ENCODE measurements around the gene PGGHG. TPM values are rescaled to one million over a fixed set of nuclear protein-coding genes. Genes with fewer than 3 reads are reported as not detected.

Gene PGGHG
- total and polyA plus RNA-seq, 8 donors: 3.5 to 44.0 (median 16.2) TPM

GRCh38 chr11:293852-294661, 5.1 kb downstream of the PGGHG start:
- 85 to 91% (median 89%) methylated on average over 9 to 27 of the region's 27 CpGs for WGBS, 5 donors
- H3K4me3 ChIP-seq: no peak overlapping the region
- no peak overlapping the region for H3K27ac ChIP-seq
- peaks cover 0 to 28% (median 25%) of the 10 kb centered on the region in 4 donors for H3K4me1 ChIP-seq
- peaks cover 0 to 42% (median 33%) of the 10 kb centered on the region in 4 donors for H3K36me3 ChIP-seq
- TF ChIP-seq POLR2AphosphoS5 (IDR thresholded peaks at IDR 0.05) (no peak), POLR2A (IDR thresholded peaks at IDR 0.05) (no peak), CTCF (IDR thresholded peaks at IDR 0.05) (no peak)
- intact Hi-C loops (cut with DNase I; ENCODE audit: low total_unique reads): no loop called here
- H3K9me3 ChIP-seq: no peaks in the 10 kb centered on the region
- no peak for DNase-seq
- peaks cover 4 to 30% (median 15%) of the 10 kb centered on the region in 3 donors for H3K27me3 ChIP-seq

- H3K27ac ChIP-seq: no peak overlapping the region
- TF ChIP-seq EP300 (IDR thresholded peaks at IDR 0.05) (no peak), CTCF (IDR thresholded peaks at IDR 0.05) (no peak)
- no peak for DNase-seq
- intact Hi-C loops (cut with DNase I; ENCODE audit: low total_unique reads): no loop called here
- H3K27me3 ChIP-seq: peaks cover 9 to 37% (median 22%) of the 10 kb centered on the region in 3 donors
- H3K4me3 ChIP-seq: no peak overlapping the region
- no peaks in the 10 kb centered on the region for H3K9me3 ChIP-seq
- peaks cover 0 to 42% (median 33%) of the 10 kb centered on the region in 4 donors for H3K36me3 ChIP-seq
- peaks cover 0 to 24% (median 17%) of the 10 kb centered on the region in 4 donors for H3K4me1 ChIP-seq
- WGBS, 5 donors: 91 to 92% (median 91%) methylated on average over 16 of the region's 16 CpGs; no CpG with 5 or more reads in 1 of the 5 donors
Observed at GRCh38 chr11:294780-295179, 5.9 kb downstream of the PGGHG start.

GRCh38 chr11:295351-296170, 6.6 kb downstream of the PGGHG start:
- peaks cover 12 to 45% (median 30%) of the 10 kb centered on the region in 3 donors for H3K27me3 ChIP-seq
- H3K4me3 ChIP-seq: no peak overlapping the region
- H3K9me3 ChIP-seq: no peaks in the 10 kb centered on the region
- WGBS, 5 donors: 77 to 85% (median 83%) methylated on average over 23 to 26 of the region's 26 CpGs
- peaks cover 0 to 23% (median 9%) of the 10 kb centered on the region in 4 donors for H3K4me1 ChIP-seq
- H3K36me3 ChIP-seq: peaks cover 0 to 42% (median 33%) of the 10 kb centered on the region in 4 donors
- DNase-seq: no peak
- H3K27ac ChIP-seq: no peak overlapping the region
- no peak for TF ChIP-seq POLR2AphosphoS5 (IDR thresholded peaks at IDR 0.05)
- TF ChIP-seq CTCF (IDR thresholded peaks at IDR 0.05): no peak
- TF ChIP-seq EP300 (IDR thresholded peaks at IDR 0.05): no peak
- TF ChIP-seq POLR2A (IDR thresholded peaks at IDR 0.05): no peak
- intact Hi-C loops (cut with DNase I; ENCODE audit: low total_unique reads): no loop called here

All from stomach (tissue), 9 donors.